CD4-positive, alpha-beta T cell treated with Interleukin-6 for 4 hours (primary cell): ENCODE data around the gene RNF175.

Experiments
- DNase-seq: peaks from one replicate; pipeline ENCODE4 v3.0.0-alpha.2; 2020; ENCODE audit warnings: mixed read lengths

The RNF175 gene

GRCh38 chr4:153759407-153760316, at the start of gene RNF175:
Gene RNF175 (minus strand): TSS chr4:153760024. CDS start chr4:153759862, 162 bp downstream.
- peak; percentile 38 for DNase-seq

- DNase-seq, result peak; percentile 17
Observed at GRCh38 chr4:153809307-153809706, 49.5 kb upstream of the RNF175 start.

- no peak for DNase-seq
Observed at GRCh38 chr4:153808175-153808574, 48.4 kb upstream of the RNF175 start.

- no peak for DNase-seq
Observed at GRCh38 chr4:153806073-153806472, 46.2 kb upstream of the RNF175 start.

- DNase-seq, result no peak
Observed at GRCh38 chr4:153804722-153805121, 44.9 kb upstream of the RNF175 start.

GRCh38 chr4:153799694-153800074, 39.9 kb upstream of the RNF175 start:
- no peak for DNase-seq

- no peak for DNase-seq
Observed at GRCh38 chr4:153798901-153799693, 39.3 kb upstream of the RNF175 start.

- no peak for DNase-seq
Observed at GRCh38 chr4:153798420-153798819, 38.6 kb upstream of the RNF175 start.

GRCh38 chr4:153794006-153794405, 34.2 kb upstream of the RNF175 start:
- no peak for DNase-seq

- no peak for DNase-seq
Observed at GRCh38 chr4:153792618-153793247, 32.9 kb upstream of the RNF175 start.

GRCh38 chr4:153791746-153792617, 32.2 kb upstream of the RNF175 start:
- peak; percentile 23 for DNase-seq

GRCh38 chr4:153790962-153791551, 31.2 kb upstream of the RNF175 start:
- DNase-seq, result peak; percentile 47

- DNase-seq, result no peak
Observed at GRCh38 chr4:153790500-153790865, 30.7 kb upstream of the RNF175 start.

GRCh38 chr4:153789741-153790499, 30.1 kb upstream of the RNF175 start:
- no peak for DNase-seq

GRCh38 chr4:153788413-153789276, 28.8 kb upstream of the RNF175 start, which contains the start of gene SFRP2:
Gene SFRP2 (minus strand): TSS chr4:153789083. CDS start chr4:153788835, 248 bp downstream.
- no peak for DNase-seq

- DNase-seq, result no peak
Observed at GRCh38 chr4:153788051-153788412, 28.2 kb upstream of the RNF175 start.

- no peak for DNase-seq
Observed at GRCh38 chr4:153787575-153787974, 27.8 kb upstream of the RNF175 start.

GRCh38 chr4:153787061-153787560, 27.3 kb upstream of the RNF175 start:
- DNase-seq, result no peak

GRCh38 chr4:153785910-153786721, 26.3 kb upstream of the RNF175 start:
- no peak for DNase-seq
